ENCODE results near the gene TBL1XR1.

GRCh38 chr3:177245250-177245649, 48.0 kb upstream of the TBL1XR1 start:
- TF ChIP-seq CTCF (IDR thresholded peaks at IDR 0.05) (no peak), POLR2A (IDR thresholded peaks at IDR 0.05) (no peak)
